Globus pallidus (tissue), 1 donor: Measurements from ENCODE around the gene RSAD1.

Experiments used
- DNase-seq: peaks from one replicate; pipeline ENCODE4 v3.0.0-alpha.2; 2015; ENCODE audit warnings: low spot score

Gene RSAD1

DNA sequence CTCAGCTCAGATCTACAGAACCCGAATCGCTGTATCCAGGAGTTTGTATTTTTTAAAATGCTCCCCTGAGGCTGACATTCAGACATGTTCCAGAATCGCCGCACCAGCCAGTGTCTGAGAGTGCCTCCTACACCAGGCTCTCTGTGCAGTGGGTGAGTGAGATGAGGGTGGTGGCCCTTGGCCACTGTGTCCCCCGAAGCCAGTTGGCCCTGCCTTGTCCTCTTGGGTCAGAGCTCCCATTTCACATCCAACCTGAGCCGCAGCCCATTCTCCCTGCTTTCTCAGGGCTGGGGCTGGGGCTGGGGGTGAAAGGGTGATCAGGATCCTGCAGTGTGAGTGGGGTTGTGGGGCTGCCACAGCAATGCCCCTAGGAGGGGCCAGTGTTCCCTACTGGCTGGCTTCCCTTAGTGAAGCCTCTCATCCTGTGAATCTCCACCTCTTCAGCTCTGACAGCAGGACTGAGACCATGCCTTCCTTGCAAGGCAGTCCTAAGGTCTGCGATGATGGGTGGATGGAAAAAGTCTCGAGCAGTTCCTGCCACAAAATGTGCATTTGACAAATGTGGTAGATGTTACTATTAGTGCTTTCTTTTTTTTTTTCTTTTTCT is 16.7 kb downstream of the RSAD1 start:
- DNase-seq = no peak

DNA sequence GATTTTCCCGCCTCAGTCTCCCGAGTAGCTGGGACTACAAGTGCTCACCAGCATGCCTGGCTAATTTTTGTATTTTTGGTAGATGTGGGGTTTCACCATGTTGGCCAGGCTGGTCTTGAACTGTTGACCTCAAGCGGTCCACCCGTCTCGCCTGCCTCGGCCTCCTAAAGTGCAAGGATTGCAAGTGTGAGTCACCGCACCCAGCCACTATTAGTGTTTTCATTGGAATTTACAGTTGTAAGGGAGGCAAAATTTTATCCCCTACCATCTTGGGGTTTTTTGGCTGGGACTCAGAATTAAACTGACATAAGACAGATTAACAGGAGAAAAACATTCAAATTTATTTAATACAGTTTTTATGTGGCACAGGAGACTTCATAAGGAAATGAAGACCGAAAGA is 17.3 kb downstream of the RSAD1 start:
- DNase-seq = no peak

DNA sequence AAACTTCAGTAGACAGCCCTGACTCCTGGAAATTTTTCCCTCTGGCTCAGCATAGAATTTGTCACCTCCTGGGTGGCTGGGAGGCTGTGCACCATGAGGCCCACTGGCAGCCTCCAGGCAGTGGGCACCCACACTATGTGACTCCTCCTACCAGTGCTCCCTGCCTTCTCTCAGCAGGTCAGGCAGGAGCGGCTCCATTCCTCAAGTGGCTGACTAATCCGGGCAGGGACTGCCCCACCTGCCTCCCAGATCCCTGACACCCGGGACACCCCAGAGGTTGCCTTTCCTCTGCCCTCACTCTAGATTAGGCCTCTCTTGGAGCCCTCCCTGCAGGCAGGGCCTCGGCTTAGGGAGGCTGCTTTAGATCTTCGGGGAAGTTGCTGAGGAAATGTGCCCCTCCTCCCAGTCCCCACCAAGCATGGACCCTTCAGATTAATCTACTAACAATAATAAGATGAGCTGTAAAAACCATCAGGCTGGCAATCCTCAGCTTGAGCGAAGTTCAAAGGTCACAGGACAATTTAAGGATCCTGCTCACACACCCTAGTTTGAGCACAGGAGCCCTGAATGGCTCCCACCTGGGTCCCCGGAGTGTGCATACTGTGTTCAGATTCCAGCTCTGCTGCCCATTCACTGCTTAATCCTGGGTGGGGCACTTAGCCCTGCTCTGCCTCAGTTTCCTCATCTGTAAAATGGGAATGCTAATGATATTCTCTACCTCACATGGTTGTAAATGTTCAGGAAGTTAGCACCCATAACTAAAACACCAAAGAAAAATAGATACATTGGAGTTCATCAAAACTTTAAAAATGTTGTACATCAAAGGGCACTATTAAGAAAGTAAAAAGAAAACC is 19.6 kb downstream of the RSAD1 start:
- no peak for DNase-seq

DNA sequence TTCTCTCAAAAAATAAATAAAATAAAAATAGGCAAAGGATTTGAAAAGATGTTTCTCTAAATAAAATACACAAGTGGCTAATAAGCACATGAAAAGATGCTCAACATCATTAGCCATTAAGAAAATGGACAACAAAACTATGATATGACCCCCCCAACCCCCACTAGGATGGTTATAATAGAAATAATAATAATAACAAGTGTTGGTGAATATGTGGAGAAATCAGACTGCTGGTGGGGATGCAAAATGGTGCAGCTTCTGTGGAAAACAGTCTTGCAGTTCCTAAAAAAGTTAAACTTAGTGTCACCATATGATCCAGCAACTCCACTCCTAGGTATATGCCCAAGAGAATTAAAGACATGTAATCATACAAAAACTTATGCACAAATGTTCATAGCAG is 20.6 kb downstream of the RSAD1 start:
- DNase-seq = no peak

DNA sequence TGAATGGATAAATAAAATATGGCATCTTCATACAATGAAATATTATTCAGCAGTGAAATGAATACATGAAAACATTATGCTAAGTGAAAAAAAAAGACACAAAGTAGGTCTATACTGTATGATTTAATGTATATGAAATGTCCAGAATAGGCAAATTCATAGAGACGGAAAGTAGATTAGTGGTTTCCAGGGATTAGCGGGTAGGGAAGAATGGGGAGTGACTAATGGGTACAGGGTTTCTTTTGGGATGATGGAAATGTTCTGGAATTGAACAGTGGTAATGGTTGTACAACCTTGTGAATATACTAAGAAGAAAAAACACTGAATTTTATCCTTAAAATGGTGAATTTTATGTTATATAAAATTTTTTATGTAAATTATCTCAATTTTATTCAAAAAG is 21.1 kb downstream of the RSAD1 start:
- no peak for DNase-seq

DNA sequence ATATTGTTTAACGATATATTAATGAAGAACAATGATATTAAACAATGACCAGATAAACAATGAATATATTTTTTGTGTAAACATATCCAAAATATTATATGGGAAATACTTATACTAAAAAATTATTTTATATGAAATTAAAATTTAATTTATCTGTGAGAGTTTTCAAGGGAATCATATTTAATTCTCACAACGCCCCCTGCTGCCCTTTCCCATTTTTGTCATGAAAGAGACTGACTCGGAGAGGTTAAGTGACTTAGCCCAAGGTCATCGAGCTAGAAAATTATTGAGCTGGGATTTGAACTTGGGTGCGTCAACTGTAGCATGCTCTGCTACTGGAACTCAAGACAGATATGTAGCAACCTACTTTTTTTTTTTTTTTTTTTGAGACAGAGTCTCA is 22.4 kb downstream of the RSAD1 start:
- no peak for DNase-seq

DNA sequence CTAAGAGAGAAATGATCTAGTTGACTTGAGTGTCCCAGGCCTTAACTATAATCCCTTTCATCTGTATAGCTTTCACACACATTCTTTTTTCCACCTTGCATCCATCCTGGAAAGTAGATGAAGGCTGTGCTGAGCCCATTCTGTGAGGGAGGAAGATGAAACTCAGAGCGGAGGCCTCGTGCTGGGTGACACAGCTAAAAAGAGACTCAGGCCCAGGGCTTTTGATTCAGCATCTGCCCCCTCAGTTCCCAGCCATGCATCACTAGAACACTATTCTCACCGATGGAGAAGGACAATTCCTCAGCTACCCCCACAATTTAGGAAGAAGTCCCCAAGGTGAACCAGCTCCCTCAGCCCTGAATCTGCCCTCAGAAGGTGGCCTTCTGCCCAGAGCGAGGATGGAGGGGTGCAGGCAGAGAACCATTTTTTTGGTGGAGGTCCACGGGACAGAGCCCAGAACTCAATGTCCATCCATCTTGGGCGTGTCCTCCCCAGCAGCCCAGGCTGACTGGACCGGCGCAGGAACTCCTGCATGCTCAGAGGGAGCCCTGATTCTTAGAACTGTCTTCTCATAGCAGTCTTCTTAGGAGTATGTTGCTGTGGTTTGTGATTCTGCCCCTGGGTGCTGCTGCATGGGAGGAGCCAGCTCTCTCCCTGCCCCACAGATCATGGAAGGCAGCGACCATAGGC is 23.8 kb downstream of the RSAD1 start:
- no peak for DNase-seq

DNA sequence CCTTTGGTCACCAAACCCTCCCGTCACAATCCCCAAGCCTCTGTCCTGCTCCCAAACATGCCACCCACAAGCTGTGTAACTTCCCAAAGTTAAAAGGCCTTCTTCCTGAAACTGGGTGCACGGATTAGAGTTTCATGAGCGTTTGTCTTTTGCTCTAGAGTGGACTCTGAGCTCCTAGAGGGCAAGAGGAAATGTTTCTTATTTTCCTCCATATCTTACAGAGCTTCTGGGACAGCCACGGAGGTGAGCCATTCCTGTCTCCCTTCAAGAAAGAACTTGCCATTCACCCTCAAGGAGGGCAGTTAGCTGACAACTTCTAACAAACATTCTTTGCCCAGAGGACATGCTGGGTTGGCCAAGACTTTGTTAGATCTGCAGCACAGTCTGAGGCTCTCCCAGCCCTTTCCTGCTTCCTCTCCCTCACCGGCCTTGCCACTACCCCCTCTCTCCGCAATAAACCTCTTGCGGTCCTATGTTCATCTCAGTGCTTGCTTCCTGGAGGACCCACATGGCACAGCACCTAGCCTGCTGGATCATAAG is 27.0 kb downstream of the RSAD1 start:
- DNase-seq = no peak

DNA sequence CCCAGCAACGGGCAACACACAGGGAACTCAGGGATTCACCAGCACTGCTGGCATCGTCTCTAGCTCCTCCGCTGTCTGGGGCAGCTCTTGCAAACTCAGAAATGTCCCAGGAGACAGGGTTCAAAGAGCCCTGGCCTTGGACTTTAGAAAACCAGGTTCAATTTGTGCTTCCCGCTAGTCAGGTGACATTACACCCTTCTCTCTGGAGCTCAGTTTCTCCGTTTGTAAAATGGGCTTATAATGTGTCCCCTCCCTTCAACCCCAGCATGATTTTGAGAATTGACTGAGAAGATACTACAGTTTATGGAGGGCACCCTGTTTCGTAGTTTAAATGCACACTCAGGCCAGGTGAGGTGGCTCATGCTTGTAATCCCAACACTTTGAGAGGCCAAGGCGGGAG is 27.6 kb downstream of the RSAD1 start:
- no peak for DNase-seq

DNA sequence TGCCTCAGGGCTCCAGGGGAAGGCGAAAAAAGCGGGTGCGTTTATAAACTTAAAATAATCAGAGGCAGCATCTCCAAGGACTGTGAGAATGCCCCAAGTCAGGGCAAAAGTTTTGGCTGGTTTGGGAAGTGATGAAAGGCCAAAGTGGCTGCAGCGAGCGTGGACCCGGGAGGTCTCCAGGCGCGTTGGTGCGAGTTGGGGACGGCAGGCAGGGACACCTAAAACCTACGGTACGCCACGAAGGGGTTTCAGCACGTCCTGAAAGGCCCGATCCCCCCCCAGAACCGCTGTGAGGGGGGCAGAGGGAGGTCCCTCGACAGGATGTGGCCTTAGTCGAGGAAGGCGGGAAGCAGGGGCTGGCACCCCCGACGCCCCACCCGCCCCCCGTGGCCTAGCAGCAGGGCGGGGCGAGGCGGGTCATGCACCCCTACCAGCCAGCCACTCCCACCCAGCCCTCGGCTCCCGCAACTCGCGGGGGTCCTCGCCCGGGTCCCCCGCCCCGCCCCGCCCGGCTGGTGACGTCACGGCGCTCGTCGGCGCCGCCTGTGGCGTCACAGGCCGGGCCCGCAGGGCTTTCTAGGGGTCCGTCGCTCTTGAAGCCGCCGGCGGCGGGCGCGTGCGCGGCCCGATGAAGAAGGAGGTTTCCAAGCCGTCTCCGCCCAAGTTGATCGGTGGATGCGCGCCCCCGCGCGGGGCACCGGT is 29.4 kb downstream of the RSAD1 start, which contains the start of gene MYCBPAP:
TSS of gene MYCBPAP (plus strand) at position 569 of the 702 bp plus-strand sequence. CDS start 236 bp downstream, outside the sequence.
- DNase-seq = peak; percentile 60

DNA sequence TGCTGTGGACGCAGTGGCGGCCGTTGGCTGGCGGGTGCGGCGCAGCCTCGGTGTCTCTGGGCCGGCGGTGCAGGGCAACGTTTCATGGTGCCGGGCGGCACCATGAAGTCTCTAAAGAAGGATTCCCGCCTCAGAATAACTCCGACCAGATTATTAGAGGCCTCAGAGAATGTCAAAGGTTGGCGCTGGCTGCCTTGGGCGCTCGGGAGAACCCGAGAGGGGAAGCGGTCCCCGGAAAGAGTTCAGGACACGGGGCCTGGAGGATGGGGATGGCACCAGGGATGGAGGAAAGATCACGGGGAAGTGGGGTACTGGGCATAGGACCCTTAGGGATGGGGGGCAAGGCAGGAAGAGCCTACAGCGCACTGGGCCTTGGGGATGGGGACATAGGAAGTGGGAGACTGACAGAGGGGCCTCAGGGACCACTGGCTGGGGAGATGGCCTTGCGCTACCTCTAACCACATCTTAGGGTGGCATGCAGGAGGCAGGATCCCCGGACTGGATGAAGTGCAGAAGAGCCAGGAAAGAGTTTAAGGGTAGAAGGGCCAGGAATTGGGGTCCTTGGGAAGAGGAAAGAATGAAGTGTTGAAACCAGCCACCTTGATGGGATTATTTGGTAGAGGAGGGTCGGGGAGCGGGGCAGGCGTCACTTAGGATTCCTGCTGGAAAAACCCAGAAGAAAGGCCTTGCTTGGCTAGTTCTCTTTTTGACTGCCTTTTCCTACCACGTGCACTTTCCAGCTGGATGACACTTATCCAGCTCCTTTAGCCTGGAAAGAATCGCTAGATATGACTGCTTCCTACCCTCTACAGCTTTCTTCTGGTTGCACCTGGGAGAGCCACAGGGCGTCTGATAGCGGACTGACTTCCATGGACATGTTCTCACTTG is 30.2 kb downstream of the RSAD1 start:
- DNase-seq = no peak

DNA sequence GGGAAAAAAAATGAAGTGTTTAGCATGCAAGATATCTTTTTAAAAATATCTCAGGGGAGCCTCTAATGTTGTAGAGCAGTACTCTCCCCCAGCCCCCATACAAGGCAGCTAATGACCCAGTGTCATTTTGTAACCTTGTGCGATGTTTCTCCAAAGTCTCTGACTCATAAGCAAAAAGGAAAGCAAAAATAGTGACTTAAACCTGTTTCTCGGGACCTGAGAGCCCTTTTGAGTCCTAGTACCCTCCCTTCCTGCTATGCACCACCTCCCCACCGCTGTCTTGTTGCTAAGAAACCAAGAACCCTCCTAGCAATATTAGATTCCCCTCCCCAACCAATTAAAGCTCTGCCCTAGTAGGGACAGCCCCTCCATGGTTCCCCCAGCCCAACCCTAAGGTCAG is 32.4 kb downstream of the RSAD1 start:
- DNase-seq = no peak

DNA sequence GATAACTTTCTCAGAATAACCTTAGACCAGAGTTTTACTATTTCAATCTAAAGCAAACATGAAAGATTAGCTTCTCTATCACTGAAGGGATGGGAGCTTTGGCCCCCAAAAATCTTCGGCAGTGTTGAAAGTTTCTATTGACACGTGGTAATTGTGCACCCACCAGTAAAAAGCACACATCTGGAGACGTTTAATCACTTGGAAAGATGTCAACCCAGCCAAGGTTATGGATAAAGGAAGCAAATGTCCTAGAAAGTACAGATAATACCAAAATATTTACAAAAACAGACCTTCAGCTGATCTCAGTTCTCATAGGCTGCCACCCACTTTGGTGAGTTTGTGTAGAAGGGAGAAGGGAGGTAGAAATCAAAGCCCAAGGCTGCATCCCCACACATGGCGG is 34.8 kb downstream of the RSAD1 start:
- no peak for DNase-seq

DNA sequence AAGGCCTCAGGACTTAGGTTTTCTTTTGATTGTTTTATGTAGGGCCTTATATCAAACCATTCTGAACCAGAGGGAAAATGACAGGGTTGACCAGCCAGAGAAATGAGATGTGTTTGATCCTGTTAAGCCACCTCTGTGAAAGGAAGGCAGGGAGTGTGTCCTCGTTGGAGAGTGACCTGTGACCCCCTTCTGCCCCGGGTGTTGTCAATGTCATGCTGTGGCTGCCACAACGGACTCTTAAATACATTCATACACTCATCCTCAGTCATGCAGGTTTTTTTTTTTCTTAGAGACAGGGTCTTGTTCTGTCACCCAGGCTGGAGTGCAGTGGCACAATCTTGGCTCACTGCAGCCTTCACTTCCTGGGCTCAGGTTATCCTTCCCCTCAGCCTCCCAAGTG is 35.7 kb downstream of the RSAD1 start:
- no peak for DNase-seq

DNA sequence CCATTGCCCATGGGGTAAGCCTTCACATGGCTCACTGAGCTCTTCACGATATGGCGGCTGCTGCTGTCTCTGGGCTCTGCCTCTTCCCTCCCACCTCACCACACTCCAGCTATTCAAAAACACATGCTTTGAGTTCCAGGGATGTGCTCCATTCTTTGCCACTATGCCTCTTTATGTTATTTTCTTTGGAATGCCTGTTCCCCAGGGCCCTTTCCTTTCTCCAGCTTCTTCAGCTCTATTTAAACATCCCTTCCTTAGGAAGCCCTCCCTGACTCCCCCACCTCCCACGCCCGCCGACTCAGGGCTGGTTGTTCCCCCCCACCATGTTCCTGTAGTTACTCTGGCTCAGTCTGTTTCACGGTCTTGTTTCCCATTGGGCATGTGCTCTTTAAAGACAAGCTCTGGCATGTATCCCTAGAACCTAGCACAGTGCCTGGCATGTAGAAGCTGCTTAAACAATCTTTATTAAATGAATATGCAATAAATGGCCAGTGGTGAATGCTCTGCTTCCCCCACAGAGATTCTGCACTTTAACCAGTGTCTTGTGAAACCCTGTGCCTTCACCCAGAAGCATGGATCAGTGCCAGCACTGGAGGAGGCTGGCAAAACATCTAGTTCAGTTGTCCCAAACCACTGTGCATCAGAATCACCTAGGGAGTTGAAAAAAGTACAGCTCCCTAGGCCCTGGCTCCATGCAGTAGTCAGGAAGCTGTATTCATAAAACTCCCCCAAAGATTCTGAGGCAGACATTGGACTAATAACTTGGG is 36.5 kb downstream of the RSAD1 start:
- no peak for DNase-seq

DNA sequence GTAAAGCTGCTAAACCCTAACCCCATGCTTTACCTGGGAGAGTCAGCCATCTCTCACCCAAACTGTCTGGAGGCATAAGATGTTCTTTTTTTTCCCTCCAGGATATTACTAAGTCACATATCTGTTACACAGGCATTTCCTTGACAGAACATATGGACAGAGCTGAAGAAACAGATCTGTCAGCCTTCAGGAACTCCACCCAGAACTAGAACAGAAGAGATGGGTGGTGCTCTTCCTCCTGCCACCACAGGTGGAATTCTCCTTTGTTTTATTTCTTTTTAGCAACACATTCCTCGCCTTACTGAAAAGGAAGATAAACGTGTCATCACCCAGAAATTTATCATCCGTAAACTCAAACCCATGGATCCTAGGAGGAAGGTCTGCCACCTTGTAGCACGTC is 38.4 kb downstream of the RSAD1 start:
- no peak for DNase-seq

DNA sequence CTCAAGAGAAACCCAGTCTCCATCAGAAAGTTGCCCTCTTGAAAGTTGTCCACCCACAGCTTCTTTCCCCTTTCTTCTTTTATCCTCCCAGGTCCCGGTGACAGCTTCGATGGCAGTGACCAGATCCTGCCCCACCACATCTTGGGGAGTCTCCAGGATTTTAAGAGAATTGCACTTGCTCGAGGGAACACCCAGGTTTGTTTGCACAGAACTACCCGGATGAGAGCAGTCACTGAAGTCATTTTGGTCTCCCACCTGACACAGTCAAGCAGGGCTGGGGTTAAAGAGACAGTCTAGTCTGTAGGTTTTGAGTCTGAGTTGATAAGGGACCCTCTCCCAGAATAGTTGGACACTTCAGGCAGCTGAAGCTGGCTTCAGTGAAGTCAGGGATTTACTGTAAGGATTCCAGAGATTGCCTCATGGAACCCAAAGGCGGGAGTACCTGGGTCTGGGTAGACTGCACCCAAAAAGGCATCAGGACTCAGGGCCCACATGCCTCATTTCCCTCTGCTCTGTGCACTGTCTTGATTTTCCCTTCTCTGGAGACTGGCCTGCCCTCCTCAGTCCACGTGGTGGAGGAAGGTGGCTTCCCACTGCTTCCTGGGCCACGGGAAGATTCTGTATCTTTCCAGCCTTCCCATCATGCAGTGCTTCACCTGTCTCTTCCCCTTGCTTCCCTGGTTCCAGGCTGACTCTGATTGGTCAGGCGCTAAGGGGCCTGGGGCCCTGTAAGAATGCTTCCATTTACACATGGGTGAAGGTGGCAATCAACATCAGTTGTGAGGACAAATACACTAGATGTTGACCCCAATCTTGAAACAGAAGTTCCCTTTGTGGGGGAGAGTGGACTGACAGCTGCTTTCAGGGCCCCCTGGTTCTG is 39.1 kb downstream of the RSAD1 start:
- no peak for DNase-seq

DNA sequence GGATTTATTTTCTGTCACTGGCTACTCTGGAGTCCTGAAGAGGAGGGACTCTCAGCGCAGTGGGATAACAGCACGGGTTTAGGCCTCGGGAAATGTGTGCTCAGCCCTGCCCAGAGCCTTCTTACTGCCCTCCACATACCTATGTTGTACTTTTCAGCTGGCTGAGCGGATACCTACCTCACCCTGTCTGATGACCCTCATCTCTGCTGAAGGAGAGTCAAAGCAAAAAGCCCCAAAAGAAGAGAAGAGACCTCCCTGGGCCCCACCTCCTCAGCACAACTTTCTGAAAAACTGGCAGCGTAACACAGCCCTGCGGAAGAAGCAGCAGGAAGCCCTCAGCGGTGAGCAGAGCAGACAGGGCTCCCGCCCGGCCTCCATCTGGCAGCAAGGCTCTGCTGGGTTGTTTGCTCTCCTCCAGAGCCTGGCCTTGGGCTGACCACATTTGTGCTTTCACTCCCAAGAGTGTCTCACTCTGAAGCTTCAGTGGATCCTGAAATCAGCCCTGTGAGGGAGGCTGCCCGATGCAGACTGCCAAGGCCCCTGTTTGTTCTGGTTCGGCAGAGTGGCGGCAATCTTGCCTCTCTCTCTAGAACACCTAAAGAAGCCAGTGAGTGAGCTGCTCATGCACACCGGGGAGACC is 39.8 kb downstream of the RSAD1 start:
- DNase-seq = no peak
